ENCODE results near the gene FANK1.

Gene FANK1

GRCh38 chr10:125933693-125934092 is 37.3 kb downstream of the FANK1 start:
- no peak for TF ChIP-seq CEBPB (IDR thresholded peaks at IDR 0.05)
- no peak for TF ChIP-seq TEAD4 (IDR thresholded peaks at IDR 0.05)
- no peak for TF ChIP-seq EP300 (IDR thresholded peaks at IDR 0.05; ENCODE audit: borderline replicate concordance)
- no peak for TF ChIP-seq RAD21 (IDR thresholded peaks at IDR 0.05; ENCODE audit: low read depth)
- no peak for TF ChIP-seq TAF1 (IDR thresholded peaks at IDR 0.05; ENCODE audit: low read depth)
- no peak for TF ChIP-seq YY1 (IDR thresholded peaks at IDR 0.05; ENCODE audit: low read depth)
- no peak for TF ChIP-seq NFIC (IDR thresholded peaks at IDR 0.05)
- no peak for TF ChIP-seq REST (IDR thresholded peaks at IDR 0.05; ENCODE audit: low read depth)
- TF ChIP-seq ZBTB7A (IDR thresholded peaks at IDR 0.05; ENCODE audit: low read depth), result no peak
- no peak for TF ChIP-seq USF1 (IDR thresholded peaks at IDR 0.05)
- TF ChIP-seq EGR1 (IDR thresholded peaks at IDR 0.05), result no peak
- no peak for TF ChIP-seq CREB1 (IDR thresholded peaks at IDR 0.05; ENCODE audit: low read depth)
- TF ChIP-seq MAX (IDR thresholded peaks at IDR 0.05), result no peak

- TF ChIP-seq USF1 (IDR thresholded peaks at IDR 0.05) (no peak), FOXM1 (IDR thresholded peaks at IDR 0.05; ENCODE audit: borderline replicate concordance, low read depth) (no peak), EGR1 (IDR thresholded peaks at IDR 0.05) (no peak), TCF12 (IDR thresholded peaks at IDR 0.05; ENCODE audit: low read depth) (no peak), TAF1 (IDR thresholded peaks at IDR 0.05; ENCODE audit: low read depth) (no peak), RAD21 (IDR thresholded peaks at IDR 0.05; ENCODE audit: low read depth) (no peak), YY1 (IDR thresholded peaks at IDR 0.05; ENCODE audit: low read depth) (no peak), REST (IDR thresholded peaks at IDR 0.05; ENCODE audit: low read depth) (no peak), TEAD4 (IDR thresholded peaks at IDR 0.05) (no peak), EP300 (IDR thresholded peaks at IDR 0.05; ENCODE audit: borderline replicate concordance) (no peak), CEBPB (IDR thresholded peaks at IDR 0.05) (no peak), NFIC (IDR thresholded peaks at IDR 0.05) (no peak), CREB1 (IDR thresholded peaks at IDR 0.05; ENCODE audit: low read depth) (no peak), MAX (IDR thresholded peaks at IDR 0.05) (no peak)
Observed at GRCh38 chr10:125936331-125936730, 40.0 kb downstream of the FANK1 start.

GRCh38 chr10:125940515-125940914 is 44.2 kb downstream of the FANK1 start:
- TF ChIP-seq YY1 (IDR thresholded peaks at IDR 0.05; ENCODE audit: low read depth) (no peak), TCF12 (IDR thresholded peaks at IDR 0.05; ENCODE audit: low read depth) (no peak), FOXM1 (IDR thresholded peaks at IDR 0.05; ENCODE audit: borderline replicate concordance, low read depth) (no peak), TAF1 (IDR thresholded peaks at IDR 0.05; ENCODE audit: low read depth) (no peak), ZBTB7A (IDR thresholded peaks at IDR 0.05; ENCODE audit: low read depth) (no peak), USF1 (IDR thresholded peaks at IDR 0.05) (no peak), CREB1 (IDR thresholded peaks at IDR 0.05; ENCODE audit: low read depth) (no peak), TEAD4 (IDR thresholded peaks at IDR 0.05) (no peak), CEBPB (IDR thresholded peaks at IDR 0.05) (no peak), MAX (IDR thresholded peaks at IDR 0.05) (no peak), EP300 (IDR thresholded peaks at IDR 0.05; ENCODE audit: borderline replicate concordance) (no peak), NFIC (IDR thresholded peaks at IDR 0.05) (no peak), RAD21 (IDR thresholded peaks at IDR 0.05; ENCODE audit: low read depth) (no peak), EGR1 (IDR thresholded peaks at IDR 0.05) (no peak)

GRCh38 chr10:125951290-125951689 is 54.9 kb downstream of the FANK1 start:
- TF ChIP-seq REST (IDR thresholded peaks at IDR 0.05; ENCODE audit: low read depth), result no peak
- no peak for TF ChIP-seq NFIC (IDR thresholded peaks at IDR 0.05)
- no peak for TF ChIP-seq TEAD4 (IDR thresholded peaks at IDR 0.05)
- no peak for TF ChIP-seq ZBTB7A (IDR thresholded peaks at IDR 0.05; ENCODE audit: low read depth)
- TF ChIP-seq YY1 (IDR thresholded peaks at IDR 0.05; ENCODE audit: low read depth), result no peak
- TF ChIP-seq USF1 (IDR thresholded peaks at IDR 0.05), result no peak
- no peak for TF ChIP-seq FOXM1 (IDR thresholded peaks at IDR 0.05; ENCODE audit: borderline replicate concordance, low read depth)
- TF ChIP-seq RAD21 (IDR thresholded peaks at IDR 0.05; ENCODE audit: low read depth), result no peak
- TF ChIP-seq CREB1 (IDR thresholded peaks at IDR 0.05; ENCODE audit: low read depth), result no peak
- TF ChIP-seq TCF12 (IDR thresholded peaks at IDR 0.05; ENCODE audit: low read depth), result no peak
- no peak for TF ChIP-seq TAF1 (IDR thresholded peaks at IDR 0.05; ENCODE audit: low read depth)
- no peak for TF ChIP-seq CEBPB (IDR thresholded peaks at IDR 0.05)
- TF ChIP-seq MAX (IDR thresholded peaks at IDR 0.05), result no peak

All from Ishikawa (cell line).